ENCODE results near the gene SRSF10. TPM values are rescaled to one million over a fixed set of nuclear protein-coding genes. Genes with fewer than 3 reads are reported as not detected.

Gene SRSF10
- total RNA-seq, 1 donor from 2014 or later: 192 TPM

GRCh38 chr1:23957096-23957495 lies 23.0 kb downstream of the SRSF10 start:
- ATAC-seq (ENCODE audit: low read depth) (no peak), DNase-seq (no peak)
- Mint-ChIP-seq H3K36me3 (ENCODE audit: low read depth) (peaks cover 24% of the 10 kb centered on the region), H3K4me3 (peak overlapping the region; percentile 46), H3K27ac (peak overlapping the region; percentile 80), H3K9me3 (no peaks in the 10 kb centered on the region), H3K4me1 (peaks cover 73% of the 10 kb centered on the region), H3K27me3 (no peaks in the 10 kb centered on the region)
- POLR2A ChIA-PET: interaction anchor here (0.5 to 4.6 kb wide), 14 partner anchors 10 to 234 kb away, joined by 3 to 73 read pairs (median 4); partner anchors contain the start of gene SRSF10
- CTCF ChIA-PET: interaction anchor here (0.8 to 4.2 kb wide), 4 partner anchors 12 to 146 kb away, joined by 3 to 27 read pairs (median 4); no protein-coding TSS in a partner anchor
- intact Hi-C loops (cut with micrococcal nuclease): loop anchor here (5.0 to 10.0 kb wide), 2 partner anchors 70 to 438 kb away; no protein-coding TSS in a partner anchor
- TF ChIP-seq CTCF (IDR thresholded peaks at IDR 0.05): no peak

GRCh38 chr1:23953020-23953419 lies 27.1 kb downstream of the SRSF10 start:
- ATAC-seq (ENCODE audit: low read depth) (no peak), DNase-seq (no peak)
- no peak for TF ChIP-seq CTCF (IDR thresholded peaks at IDR 0.05)
- Mint-ChIP-seq H3K9me3 (no peaks in the 10 kb centered on the region), H3K27me3 (no peaks in the 10 kb centered on the region), H3K4me3 (no peak overlapping the region), H3K4me1 (peaks cover 41% of the 10 kb centered on the region), H3K27ac (no peak overlapping the region), H3K36me3 (ENCODE audit: low read depth) (no peaks in the 10 kb centered on the region)
- POLR2A ChIA-PET: interaction anchor here (1.3 kb wide), 2 partner anchors 8 to 10 kb away, joined by 4 to 5 read pairs; no protein-coding TSS in a partner anchor
- CTCF ChIA-PET: no interaction called here
- intact Hi-C loops (cut with micrococcal nuclease): loop anchor here (10.0 kb wide), 1 partner anchor 442 kb away; no protein-coding TSS in a partner anchor

GRCh38 chr1:23947366-23947765 lies 32.8 kb downstream of the SRSF10 start:
- CTCF ChIA-PET: interaction anchor here (1.2 kb wide), 1 partner anchor 27 kb away, joined by 5 read pairs; no protein-coding TSS in a partner anchor
- no peaks in the 10 kb centered on the region for H3K36me3 Mint-ChIP-seq (ENCODE audit: low read depth)
- no peak for ATAC-seq (ENCODE audit: low read depth)
- POLR2A ChIA-PET: interaction anchor here (0.6 to 1.2 kb wide), 5 partner anchors 10 to 256 kb away, joined by 3 to 6 read pairs (median 3); partner anchors contain the start of genes CNR2 and RPL11
- H3K4me1 Mint-ChIP-seq: peaks cover 20% of the 10 kb centered on the region
- no peak for DNase-seq
- H3K27me3 Mint-ChIP-seq: no peaks in the 10 kb centered on the region
- intact Hi-C loops (cut with micrococcal nuclease): no loop called here
- no peak overlapping the region for H3K4me3 Mint-ChIP-seq
- peaks cover 5% of the 10 kb centered on the region for H3K9me3 Mint-ChIP-seq
- no peak for TF ChIP-seq CTCF (IDR thresholded peaks at IDR 0.05)
- H3K27ac Mint-ChIP-seq: no peak overlapping the region

- H3K27me3 Mint-ChIP-seq: no peaks in the 10 kb centered on the region
- intact Hi-C loops (cut with micrococcal nuclease): no loop called here
- no peaks in the 10 kb centered on the region for H3K9me3 Mint-ChIP-seq
- ATAC-seq (ENCODE audit: low read depth): no peak
- H3K36me3 Mint-ChIP-seq (ENCODE audit: low read depth): no peaks in the 10 kb centered on the region
- no peak for DNase-seq
- CTCF ChIA-PET: no interaction called here
- POLR2A ChIA-PET: interaction anchor here (0.6 kb wide), 1 partner anchor 15 kb away, joined by 4 read pairs; no protein-coding TSS in a partner anchor
- H3K4me1 Mint-ChIP-seq: peaks cover 25% of the 10 kb centered on the region
- no peak for TF ChIP-seq CTCF (IDR thresholded peaks at IDR 0.05)
- no peak overlapping the region for H3K27ac Mint-ChIP-seq
- H3K4me3 Mint-ChIP-seq: no peak overlapping the region
These were observed 43.5 kb downstream of the SRSF10 start for GRCh38 chr1:23936481-23937176.

GRCh38 chr1:23931491-23931880 lies 48.6 kb downstream of the SRSF10 start:
- DNase-seq (no peak), ATAC-seq (ENCODE audit: low read depth) (peak; percentile 55)
- H3K36me3 Mint-ChIP-seq (ENCODE audit: low read depth): no peaks in the 10 kb centered on the region
- peak overlapping the region; percentile 91 for H3K27ac Mint-ChIP-seq
- no peaks in the 10 kb centered on the region for H3K9me3 Mint-ChIP-seq
- peaks cover 43% of the 10 kb centered on the region for H3K4me1 Mint-ChIP-seq
- ChIA-PET CTCF (interaction anchor here (0.6 to 2.5 kb wide), 10 partner anchors 11 to 461 kb away, joined by 3 to 16 read pairs (median 5); partner anchors contain the start of gene CNR2), POLR2A (interaction anchor here (0.5 to 5.1 kb wide), 16 partner anchors 12 to 153 kb away, joined by 3 to 54 read pairs (median 8); partner anchors contain the start of genes CNR2, HMGCL, PITHD1 and PNRC2)
- TF ChIP-seq CTCF (IDR thresholded peaks at IDR 0.05): no peak
- H3K4me3 Mint-ChIP-seq: peak overlapping the region; percentile 76
- no peaks in the 10 kb centered on the region for H3K27me3 Mint-ChIP-seq
- intact Hi-C loops (cut with micrococcal nuclease): loop anchor here (1.0 kb wide), 2 partner anchors 15 to 28 kb away; partner anchors contain the start of gene PNRC2
